Fibroblast of peridontal ligament (primary cell): Measurements from ENCODE around the gene EID3.

Experiments used
- DNase-seq: peaks from one replicate; pipeline ENCODE4 v3.0.0-alpha.2; 2010; ENCODE audit errors: extremely low read depth

Gene EID3

DNA sequence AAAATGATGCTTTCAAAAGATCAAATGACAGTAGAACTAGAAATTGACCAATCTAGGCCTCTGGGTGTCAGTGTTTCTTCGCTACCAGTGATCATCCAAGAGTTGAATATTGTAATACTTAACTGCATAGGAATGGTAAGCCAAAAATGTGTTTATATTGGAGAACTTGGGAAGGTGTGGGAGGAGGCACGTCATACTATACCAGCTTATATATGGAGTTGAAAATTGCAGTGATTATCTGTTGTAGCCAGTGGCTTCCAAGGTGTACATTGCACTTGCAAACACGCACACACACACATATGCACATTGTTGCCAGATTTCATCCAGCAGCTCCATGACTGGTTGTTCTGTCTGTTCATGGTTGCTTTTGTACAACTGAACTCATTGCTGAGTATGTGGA lies 36.1 kb downstream of the EID3 start:
- no peak for DNase-seq

DNA sequence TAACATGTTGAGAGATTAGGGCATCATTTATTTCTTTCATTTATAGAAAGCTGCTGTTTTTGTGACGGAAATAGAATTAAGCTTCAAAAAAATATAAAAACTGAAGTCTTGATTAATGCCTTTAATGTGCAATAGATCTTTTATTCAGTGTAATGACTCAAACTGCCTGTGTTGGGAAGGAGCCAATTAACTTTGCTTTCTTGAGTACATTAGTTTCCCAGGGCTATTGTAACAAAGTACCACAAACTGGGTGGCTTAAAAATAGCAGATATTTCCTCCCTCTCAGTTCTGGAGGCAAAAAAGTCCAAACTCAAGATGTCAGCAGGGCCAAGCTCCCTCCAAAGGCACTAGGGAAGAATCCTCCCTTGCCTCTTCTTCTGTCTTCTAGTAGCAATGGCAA lies 36.6 kb downstream of the EID3 start:
- no peak for DNase-seq

DNA sequence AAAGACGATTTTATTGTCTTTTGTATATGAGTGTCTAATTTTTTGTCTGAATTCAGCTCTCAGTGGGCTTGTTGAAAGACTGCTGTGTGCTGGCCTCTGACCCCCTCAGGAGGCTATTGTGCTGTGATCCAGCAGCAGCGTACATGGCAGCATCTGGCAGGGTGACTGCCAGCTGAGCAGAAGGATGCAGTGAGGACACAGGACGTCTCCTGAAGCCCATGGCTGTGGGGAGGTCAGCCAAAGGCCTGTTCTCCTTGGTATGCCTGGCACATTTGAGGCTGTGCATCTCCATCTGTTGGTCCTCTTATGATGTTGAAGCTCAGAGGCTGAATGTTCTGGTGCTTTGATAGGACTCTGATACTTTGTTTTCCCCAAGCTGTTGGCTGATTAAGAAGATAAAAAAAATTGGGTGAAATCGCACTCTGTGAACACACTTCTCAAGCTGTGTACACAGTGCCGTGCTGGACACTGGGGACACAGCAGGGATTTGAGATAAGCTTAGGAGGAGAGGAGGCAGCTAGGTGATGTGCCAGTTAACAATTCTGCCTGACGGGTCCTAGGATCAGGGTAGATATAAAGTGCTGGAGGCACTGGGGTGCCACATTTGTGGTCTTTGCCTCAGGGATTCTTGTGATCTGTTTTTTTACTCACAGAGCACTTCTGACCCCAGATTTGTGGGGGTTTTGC lies 37.5 kb downstream of the EID3 start:
- no peak for DNase-seq

DNA sequence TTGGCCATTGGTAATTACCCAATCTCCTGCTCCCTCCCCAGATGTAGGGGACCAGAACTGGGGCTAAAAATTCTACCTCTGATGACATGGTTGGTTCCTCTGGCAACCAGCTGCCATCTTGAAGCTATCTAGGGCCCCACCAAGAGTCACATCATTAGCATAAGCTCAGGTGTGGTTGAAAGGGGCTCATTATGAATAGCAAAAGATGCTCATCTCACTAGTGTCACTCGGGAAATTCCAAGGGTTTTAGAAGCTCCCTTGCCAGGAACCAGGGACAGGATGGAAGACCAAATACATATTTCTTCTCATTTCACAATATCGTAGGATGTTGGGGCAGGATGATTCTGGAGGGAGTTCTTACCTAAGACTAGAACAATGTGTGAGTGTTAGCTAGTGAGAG lies 38.6 kb downstream of the EID3 start:
- DNase-seq = no peak

DNA sequence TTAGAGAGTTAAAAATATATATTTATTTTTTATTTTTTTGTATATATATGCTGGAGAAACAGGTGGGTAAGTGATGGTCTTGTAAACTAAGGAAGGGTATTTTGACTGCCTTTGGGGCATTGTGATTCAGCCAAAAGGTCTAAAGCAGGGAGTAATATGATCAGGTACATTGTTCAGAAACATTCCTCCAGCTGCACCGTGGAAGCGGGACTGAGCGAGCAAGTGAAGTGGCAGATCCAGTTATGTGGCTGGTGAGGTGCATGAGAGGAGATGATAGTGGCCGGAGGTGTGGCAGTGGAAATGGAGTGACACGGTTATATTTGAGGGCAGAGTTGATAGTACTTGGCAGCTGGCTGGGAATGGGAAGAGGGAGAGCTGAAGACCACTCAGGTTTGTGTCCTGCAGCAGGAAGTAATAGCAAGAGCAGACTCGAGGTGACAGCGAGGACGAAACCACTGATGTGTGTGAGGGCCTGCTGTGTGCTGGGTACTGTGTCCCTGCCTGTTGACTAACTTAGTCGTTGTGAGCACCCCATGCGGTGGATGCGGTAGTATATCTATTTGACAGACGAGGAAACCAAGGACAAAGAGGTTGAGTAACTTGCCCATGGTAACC lies 39.2 kb downstream of the EID3 start:
- no peak for DNase-seq

DNA sequence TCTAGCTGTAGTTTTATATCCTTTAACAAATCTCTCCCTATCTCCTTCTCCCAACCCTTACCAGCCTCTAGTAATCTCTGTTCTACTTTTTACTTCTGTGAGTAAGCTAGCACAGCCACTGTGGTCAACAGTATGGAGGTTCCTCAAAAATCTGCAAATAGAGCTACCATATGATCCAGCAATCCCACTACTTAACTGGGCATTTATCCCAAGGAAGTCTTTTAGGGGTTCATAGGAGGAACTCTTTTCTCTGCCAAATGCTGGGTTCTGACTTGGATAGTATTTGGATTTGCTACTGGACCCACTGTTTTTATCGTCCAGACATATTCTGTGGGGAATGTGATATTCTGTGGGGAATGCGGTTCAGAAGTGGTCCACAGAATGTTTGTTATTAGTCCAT lies 41.1 kb downstream of the EID3 start:
- DNase-seq = no peak

DNA sequence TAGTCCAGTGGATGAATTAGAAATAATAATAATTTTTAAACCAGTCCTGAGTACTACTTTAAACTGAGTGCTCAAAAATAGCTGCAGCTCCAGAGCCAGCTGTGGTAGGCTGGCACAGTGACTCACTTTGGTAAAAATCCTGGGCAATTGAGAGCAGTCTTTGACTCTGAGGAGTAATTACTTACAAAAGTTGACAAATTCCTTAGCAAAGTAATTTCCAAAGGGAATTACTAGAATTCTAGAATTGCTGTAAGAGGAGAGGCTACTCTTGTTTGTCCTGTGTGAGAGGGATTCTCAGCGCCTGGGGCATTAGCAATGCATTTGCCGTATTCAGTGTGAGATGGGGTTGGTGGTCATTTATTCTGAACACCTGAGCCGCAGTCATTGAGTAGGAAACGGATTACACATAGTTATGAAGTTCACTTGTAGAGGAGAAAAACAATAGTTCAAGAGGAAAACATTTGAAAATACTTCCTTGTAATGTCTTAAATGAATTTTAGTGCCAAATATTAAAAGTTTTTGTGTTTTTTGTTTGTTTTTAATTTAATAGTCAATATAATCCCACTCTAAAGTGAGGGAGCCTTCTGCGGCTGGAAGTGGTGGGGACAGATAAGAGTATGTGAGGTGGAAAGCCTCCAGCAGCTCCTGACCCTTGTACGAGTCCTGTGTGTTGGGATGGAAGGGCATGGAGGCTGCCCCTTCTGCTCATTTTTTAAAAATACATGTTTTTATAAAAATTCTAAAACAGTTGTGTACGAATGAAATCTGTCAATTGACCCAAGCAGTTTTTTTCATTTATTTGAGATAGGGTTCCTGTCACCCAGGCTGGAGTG lies 41.9 kb downstream of the EID3 start:
- no peak for DNase-seq

DNA sequence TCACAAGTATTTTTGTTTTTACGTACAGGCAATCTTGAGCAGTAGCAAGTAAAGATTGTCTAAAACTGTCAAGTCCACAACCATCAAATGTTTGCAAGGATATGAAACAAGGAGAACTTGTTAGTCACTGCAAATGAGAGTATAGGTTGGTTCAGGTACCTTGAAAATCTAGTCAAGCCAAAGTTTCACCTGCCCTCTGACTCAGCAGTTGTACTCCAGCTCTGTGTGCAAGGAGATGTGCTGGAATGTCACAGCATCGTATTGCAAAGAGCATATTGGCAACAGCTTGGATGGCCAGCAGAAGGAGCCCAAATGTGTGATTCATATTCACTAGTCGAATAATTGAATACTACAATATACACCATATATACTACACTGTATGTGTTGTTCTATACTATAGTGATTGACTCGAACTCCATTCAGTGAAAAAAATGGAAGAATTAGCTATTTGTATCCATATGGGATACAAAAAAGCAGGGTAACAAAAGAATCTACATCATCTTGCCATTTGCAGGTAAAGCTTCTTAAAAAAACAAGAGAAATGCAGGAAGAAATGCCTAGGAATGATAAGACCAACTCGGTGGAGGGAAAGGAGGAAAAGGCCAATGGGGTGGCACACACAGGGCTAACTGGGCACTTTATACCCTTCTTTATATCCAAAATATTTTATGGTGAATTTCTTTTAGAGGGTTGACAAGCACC lies 44.0 kb downstream of the EID3 start:
- no peak for DNase-seq

DNA sequence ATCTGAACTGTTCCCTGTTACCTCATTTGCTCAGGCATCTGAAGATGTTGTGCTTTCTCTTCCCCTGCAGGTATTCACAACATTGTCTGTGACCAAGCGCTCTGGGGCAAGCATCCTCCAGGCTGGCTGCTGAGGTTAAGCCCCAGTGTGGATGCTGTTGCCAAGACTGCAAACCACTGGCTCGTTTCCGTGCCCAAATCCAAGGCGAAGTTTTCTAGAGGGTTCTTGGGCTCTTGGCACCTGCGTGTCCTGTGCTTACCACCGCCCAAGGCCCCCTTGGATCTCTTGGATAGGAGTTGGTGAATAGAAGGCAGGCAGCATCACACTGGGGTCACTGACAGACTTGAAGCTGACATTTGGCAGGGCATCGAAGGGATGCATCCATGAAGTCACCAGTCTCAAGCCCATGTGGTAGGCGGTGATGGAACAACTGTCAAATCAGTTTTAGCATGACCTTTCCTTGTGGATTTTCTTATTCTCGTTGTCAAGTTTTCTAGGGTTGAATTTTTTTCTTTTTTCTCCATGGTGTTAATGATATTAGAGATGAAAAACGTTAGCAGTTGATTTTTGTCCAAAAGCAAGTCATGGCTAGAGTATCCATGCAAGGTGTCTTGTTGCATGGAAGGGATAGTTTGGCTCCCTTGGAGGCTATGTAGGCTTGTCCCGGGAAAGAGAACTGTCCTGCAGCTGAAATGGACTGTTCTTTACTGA lies 44.9 kb downstream of the EID3 start:
- DNase-seq = no peak

DNA sequence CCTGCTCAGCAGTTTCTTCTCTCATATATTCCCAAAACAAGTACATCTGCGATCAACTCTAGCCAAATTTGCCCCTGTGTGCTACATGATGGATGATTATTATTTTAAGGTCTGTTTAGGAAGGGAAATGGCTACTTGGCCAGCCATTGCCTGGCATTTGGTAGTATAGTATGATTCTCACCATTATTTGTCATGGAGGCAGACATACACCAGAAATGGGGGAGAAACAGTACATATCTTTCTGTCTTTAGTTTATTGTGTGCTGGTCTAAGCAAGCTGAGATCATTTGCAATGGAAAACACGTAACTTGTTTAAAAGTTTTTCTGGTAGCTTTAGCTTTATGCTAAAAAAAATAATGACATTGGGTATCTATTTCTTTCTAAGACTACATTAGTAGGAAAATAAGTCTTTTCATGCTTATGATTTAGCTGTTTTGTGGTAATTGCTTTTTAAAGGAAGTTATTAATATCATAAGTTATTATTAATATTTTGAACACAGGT lies 45.5 kb downstream of the EID3 start:
- no peak for DNase-seq

DNA sequence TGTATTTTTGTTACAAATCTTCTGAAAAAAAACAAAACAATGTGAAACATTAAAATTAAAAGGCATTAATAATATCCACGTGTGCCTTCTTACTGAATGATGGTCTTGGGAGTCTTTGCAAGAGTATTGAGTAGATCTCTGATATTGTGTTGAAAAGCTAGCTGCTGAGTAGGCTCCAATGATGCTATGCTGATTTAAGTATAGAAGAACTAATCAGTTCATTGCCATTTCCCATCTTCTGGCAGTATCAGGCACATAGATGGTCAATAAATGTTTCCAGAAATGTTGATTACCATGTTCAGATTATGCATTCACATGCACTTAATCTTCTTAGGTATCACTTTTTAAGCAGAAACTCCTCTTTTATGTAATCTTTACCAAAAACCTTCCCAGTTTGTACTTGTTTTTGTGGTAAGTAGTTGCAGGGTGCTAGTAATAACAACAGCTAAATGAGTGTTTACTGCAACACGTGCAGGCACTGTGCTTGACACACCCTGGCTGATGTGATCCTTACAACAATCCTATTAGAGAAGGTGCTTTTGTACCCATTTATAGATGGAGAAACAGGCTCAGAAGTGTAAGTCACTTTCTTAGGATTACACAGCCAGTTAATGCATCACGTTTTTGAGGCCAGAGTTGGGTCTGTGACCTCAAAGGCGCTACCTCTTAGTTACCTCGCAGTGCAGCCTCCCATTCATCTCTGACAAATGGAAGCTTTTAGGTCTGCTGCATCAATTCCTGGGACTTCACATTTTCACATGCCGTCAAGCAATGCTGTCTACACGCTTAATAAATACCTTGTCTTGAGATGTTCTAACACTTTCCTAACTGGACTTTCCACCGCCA lies 46.9 kb downstream of the EID3 start:
- no peak for DNase-seq

DNA sequence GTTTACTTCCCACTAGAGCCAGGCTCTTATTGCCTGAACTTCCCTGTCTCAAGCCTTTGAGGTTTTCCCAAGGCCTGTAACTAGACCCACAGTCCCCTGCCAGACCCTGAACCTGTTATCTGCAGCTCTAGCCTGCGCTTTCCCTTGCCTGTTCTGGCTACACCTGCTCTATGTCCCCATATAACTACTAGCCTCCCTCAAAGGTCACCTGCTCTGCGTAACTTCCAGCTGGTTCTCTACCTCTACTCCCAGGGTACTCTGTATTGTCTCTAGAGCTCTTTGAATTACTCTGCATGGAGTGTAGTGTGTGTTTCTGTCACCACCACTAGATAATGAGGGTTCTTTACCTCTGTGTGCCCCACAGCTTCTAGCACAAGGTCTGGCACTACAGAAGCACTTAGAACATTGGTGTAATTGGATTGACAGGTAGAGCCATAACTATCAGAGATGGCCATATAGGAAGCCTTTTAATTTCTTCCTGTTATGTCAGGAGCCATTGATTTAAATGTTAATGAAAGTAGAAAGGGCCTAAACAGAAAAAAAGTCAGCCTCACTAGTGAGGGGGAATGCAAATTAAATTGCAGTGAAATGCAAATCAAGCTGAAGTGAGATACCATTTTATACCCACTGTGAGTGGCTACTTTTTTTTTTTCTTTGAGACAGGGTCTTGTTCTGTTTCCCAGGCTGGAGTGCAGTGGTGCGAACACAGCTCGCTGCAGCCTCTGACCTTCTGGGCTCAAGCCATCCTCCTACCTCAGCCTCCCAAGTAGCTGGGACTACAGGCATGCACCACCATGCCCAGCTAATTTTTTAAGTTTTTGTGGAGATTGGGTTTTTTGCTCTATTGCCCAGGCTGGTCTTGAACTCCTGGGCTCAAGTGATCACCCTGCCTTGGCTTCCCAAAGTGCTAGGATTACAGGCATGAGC lies 47.8 kb downstream of the EID3 start:
- no peak for DNase-seq

DNA sequence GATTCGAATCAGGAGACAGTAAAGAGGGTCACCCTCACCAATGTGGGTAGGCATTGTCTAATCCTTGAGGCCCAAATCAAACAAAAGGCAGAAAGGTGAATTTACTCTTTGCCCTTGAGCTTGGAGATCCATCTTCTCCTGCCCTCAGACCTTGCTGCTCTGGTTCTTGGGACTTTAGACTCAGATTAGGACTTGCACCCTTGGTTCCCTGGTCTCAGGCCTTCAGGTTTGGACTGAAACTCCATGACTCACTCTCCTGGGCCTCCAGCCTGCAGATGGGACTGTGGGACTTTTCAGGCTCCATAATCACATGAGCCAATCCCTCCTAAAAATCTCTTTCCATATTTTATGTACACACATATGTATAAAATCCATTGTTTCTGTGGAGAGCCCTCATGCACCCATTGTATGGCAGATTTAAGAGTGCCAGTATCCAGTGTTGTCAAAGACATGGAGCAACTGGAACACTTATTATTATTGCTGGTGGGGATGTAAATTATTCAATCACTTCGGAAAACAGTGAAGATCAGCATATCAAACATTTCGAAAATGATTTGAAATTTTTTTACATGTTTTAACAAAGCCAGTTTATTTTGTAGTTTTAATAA lies 48.7 kb downstream of the EID3 start:
- peak; percentile 61 for DNase-seq

DNA sequence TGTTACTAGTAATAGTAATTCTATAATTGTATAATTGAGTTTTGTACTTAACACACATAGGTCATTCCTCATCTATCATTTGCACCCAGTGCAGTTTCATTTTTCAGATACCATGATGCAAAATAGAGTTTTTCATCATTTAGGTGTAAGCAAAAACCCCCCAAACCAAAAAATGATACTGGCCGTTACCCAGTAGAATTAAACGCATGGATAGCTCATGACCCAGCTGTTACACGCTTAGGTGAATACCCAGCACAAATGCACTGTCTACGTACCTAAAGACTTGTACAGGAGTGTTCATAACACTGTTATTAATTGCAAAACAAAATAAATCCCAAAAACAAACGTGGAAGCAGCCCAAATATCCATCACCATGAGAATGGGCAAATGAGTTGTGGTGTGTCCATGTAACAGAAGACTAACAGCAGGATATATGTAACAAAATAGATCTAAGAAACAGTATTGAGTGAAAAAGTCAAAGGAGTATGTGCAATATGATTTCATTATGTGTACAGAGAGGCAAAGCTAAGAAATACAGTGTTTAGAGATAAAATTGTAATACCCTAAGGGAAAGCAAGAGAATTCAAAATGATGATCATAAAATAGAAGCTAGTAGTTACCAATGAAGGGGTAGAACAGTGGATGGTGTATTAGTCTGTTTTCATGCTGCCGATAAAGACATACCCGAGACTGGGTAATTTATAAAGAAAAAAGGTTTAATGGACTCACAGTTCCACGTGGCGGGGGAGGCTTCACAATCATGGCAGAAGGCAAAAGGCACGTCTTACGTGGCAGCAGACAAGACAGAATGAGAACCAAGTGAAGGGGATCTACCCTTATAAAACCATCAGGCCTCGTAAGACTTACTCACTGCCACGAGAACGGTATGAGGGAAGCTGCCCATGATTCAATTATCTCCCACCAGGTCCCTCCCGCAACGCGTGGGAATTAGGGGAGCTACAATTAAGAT lies 49.8 kb downstream of the EID3 start:
- no peak for DNase-seq

DNA sequence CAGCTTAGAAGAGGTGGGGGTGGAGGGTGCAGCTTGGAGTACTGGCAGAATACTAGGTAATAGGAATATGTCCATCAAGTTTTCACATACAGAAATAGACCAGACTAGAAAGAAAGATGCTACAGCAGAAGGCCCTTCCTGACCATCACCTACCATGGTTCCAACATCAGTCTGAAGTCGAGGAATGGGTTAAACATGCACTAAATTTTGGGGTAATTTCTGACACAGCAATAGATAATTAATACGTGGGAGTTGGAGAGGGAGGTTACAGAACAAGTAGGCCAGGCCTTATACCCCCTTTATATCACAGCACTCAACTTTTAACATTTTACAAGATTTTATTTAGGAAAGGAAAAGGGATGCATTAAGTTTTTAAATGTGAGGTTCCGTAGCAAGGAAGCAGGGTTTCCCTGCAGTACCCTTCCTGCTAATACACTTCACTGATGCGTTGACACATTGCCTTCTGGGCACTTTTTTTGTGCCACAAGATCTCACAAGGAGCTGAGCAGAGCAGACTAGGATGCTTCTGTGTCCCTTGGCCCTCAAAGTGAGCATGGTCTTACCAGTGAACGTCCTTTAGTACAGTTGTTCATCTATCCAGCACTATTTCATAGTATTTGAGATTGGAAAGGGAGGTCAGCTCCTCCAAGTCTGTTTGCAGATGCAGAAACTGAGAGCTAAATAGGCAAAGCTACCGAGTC lies 50.8 kb downstream of the EID3 start:
- no peak for DNase-seq
